CD1c-positive myeloid dendritic cell (primary cell): ENCODE results near the gene ZNF584.
"Not testable (repeated sequence)": the region's sequence is repeated elsewhere in the genome, so short reads cannot be mapped to it uniquely, and the experiment has no call there.

Experiments used
- DNase-seq: peaks from one replicate; pipeline ENCODE4 v3.0.0-alpha.2; 2016; ENCODE audit errors: extremely low spot score

Gene ZNF584

DNA sequence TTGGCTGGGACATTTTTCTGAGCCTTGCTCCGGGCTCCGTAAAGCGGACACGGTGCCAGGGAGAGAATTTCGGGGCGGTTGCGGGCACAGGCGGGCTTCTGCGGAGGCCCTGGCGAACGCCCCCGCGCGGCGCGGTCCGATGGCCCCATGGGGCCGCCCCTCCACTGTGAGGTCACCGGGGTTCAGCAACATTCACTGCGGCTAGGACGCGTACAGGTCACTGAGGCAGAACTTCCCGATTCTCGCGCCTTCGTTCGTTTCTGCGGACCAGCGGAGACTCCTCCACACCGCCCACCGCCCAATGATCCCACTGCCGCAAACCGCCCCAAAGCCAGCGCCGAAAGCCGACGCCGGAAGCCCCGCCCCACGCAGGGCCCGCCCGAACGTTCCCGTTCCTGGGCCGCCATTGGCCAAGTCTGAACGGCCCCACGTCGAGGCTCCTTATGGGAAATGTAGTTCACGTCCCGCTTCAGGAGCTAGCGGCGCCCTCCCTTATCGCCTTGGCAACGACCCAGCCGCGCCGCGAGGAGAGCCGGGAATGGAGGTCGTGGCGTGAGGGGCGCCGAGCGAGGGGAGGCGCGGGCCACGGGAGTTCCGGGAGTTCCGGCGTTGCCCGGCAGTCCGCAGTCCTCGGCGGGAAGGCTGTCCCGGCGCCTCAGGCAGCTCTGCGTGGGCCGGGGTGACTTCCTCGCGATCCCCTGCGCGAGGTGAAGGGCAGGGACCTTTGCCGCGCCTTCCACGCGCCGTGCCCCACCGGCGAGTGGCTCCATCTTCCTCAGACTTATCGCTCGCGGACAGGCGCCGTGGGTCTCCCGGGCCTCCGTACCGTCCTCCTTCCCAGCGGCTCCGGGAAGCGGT, at the start of gene ZNF584:
Gene ZNF584 (plus strand): TSS at position 498 of the 858 bp plus-strand sequence. CDS start 499 bp downstream, outside the sequence.
- DNase-seq, result peak; percentile 98

DNA sequence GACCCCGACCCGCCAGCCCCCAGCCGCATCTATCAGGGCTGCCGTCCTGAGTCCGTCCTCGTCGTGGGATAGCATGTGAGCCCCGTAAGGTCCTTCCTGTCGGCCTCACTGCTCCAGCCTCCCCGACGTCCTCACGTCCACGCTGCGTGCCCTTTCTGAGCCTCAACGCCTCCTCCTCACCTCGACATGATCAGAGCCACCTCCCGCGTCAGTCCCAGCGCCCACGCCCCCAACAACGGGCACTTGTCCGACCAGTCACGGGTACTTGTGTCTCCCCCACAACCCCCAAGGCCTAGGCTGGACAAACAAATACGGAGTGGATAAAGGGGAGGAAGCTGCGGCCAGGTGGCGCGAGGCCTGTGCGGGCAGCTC, 46.6 kb upstream of the ZNF584 start:
- DNase-seq, result peak; percentile 68

DNA sequence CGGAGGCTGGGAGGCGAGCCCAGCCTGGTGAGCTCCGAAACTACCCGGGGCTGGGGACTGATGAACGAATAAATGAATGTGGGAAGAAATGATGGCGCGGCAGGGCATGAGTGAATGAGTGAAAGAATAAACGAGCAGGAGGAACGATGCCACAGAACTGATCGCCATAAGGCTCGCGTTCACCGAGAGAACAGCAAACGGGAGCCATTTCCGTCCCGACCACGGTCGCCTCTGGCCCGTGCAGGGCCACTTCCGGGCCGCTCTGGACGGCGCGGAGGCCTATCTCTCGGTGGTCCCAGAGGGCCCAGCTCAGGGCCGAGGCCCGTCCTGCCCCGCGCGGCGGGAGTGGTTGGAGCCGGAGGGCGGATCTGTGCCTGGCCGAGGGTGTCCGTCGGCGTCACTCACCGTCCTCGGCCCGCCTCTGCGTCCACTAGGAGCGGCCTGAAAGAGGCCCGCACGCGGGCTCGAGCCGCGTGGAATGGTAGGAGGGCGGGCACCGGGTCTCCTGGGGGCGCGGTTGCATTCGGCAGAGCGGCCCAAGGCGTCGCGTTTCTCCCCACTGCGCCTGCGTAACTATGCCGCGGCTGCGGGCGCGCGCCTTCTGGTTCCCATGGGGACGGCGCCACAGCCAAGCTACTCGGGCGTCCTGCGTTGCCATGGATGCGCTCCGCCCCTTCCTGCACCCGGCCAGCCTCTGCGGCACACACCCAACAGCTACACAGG, 46.0 kb upstream of the ZNF584 start, which contains the start of gene ZNF497:
Gene ZNF497 (minus strand): TSS at position 480 of the 723 bp plus-strand sequence. CDS start 5,116 bp downstream, outside the sequence.
- DNase-seq, result peak; percentile 98

DNA sequence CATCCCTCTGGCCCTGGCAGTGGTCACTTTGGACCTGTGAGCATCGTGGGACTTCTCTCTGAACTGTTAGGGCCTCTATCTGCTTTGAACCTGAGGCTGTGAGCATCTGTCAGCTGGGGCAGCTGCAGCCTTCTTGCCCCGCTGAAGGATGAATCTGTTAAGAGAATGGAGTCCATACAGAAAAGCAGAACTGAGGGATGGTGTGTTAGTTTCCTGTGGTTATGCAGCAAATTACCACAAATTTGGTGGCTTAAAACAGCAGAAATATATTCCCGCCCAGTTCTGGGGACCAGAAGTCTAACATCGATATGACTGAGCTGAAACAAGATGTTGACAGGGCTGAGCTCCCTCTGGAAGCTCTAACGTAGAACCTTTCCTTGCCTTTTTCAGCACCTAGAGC, 44.3 kb upstream of the ZNF584 start:
- peak; percentile 39 for DNase-seq

DNA sequence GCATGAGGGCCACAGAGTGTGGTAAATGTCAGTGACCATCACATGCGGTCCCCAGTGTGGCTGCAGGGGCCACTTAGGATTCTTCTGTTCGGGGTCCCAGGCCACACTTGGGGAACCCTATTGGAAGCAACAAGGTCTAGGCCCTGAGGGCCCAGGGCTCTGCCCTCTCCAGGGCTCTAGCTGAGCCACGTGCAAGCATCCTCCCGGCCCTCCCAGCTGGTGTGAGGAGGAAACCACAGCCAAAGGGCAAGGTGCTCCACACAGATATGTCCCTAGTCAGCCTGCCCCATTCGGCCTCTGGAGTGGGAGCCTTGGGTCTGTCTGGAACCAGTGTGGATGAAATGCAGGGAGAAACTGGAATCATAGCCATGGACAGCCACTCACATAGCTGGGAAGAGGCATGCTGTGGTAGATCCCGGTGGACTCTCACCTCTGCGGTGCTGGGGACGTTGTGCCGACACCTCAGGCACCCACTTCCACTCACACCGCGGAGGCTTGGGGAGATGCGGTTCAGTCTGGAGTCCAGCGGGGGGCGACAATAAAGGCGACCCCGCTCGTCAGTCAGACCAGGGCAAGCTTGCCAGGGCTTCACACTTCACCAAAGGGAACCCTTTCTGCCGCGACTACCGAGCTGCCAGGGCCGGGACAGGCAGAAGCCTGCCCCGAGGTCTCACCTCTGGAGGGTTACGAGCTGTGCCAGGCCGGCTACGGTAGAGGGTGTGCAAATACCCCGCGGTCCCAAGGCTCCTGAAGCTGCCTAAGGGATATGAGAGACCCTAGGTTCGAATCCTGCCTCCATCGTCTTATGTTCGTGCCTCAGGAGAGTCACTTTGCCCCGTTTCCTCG, 41.6 kb upstream of the ZNF584 start:
- DNase-seq, result no peak

DNA sequence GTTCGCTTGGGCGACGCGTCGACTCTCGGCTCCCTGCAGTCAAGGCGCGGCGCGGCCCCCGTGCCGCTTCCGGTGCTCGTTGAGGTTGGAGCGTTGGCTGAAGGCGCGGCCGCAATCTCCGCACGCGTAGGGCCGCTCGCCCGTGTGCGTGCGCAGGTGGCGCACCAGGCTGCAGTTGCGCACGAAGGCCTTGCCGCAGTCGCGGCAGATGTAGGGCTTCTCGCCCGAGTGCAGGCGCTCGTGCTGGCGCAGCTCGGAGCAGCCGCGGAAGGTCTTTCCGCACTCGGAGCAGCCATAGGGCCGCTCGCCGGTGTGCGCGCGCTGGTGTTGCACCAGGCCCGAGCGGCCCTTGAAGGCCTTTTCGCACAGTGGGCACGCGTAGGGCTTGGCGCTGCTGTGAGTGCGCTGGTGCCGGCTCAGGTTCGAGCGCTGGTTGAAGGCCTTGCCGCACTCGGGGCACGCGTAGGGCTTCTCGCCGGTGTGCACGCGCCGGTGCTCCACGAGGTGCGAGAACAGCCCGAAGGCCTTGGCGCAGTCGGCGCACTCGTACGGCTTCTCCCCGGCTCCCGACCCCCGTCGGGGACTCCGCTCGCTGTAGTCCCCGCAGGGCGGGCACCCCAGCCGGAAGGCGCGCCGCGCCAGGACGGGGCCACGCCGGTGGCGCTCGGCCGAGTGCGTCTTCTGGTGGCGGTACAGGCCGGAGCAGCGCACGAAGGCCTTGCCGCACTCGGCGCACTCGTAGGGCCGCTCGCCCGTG, 40.6 kb upstream of the ZNF584 start:
- DNase-seq, result no peak

DNA sequence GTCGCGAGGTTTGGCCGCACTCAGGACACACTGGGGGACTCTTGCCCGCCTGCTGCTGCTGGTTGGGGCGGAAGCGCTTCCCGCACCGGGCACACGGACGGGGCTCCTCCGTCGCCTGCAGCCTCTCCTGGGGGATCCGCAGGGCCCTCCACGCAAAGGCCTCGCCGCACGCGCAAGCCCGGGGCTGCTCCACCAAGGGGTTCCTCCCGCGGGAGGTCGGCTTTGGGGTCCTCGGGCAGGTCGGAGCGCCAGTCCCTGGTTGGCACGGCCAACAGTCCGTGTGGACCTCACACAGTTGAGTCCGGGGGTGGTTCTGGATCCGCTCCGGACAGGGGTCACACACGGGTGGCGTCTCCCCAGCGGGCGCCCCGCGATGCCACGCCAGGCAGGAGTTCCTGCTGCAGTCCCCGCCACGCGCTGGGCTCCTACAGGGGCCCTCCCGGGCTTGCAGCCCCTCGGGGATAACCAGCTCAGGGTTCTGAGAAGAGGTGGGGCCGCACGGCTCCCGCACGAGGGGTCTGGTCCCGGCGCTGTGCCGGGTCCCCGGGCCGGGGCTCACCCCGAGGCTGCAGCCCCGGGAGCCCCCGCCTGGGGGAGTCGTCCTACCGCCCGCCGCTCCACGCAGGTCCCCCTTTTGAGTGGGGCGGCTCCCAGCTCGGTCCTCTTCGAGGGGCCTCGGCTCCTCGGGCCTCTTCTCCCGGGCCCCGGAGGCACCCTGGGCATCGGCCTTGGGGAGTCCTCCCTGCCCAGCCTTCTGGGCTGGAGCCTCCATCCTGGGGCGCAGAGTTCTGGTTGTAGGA, 39.7 kb upstream of the ZNF584 start:
- DNase-seq, result no peak

DNA sequence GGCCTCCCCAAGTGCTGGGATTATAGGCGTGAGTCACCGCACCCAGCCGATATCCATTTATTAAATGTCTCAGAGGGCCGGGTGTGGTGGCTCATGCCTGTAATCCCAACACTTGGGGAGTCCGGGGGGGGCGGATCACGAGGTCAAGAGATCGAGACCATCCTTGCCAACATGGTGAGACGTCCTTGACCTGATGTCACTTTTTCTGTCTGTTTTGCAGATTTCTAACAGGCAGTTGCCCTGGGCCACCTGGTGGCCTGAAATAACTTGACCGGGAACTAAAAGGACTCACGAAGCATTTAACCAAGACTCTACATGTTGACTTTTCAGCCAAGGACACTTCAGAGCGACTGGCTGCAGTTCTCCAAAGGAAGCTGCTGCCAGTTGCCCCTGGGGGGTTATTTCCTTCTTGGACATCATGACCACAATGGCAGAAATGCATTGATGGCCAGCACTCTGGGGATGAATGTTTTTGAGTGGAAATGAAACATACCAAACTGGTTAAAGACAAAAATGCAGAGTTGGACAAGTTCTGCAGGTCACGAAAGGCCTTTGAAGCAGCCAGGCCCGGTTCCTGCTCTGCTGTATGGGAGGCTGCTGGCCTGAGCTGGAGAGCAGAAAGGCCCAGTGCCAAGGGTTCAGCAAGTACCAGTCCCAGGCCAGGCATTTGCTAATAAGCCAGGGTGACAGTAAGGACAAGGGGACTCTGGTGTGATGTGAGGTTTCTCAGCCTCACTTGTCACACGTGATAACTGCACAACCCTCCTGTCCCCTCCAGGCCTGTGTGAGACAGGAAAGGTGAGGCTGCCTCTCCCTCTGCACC, 35.9 kb upstream of the ZNF584 start:
- no peak for DNase-seq

DNA sequence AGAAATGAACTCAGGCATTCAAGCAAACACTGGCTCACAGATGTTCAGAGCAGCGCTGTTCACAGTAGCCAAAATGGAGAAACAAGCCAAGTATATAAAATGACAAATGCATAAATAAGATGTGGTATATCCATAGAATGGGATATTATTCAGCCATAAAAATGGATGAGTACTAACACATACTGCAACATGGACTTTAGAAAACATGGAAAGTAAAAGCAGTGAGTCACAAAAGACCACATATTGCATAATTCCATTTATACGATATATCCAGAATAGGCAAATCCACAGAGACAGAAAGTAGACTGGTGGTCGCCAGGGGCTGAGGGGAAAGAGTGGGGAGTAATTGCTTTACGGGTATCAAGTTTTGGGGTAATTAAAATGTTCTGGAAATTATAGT, 34.2 kb upstream of the ZNF584 start:
- DNase-seq, result no peak

DNA sequence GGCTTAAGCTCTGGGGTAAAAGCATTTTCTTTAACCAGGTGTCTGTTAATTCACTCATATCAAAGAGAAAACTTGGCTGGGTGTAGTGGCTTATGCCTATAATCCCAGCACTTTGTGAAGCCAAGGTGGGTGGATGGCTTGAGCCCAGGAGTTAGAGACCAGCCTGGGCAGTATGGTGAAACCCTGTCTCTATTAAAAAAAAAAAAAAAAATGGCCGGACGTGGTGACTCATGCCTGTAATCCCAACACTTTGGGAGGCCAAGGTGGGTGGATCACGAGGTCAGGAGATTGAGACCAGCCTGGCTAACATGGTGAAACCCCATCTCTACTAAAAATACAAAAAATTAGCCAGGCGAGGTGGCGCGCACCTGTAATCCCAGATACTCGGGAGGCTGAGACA, 31.7 kb upstream of the ZNF584 start:
- DNase-seq, result not testable (repeated sequence)

DNA sequence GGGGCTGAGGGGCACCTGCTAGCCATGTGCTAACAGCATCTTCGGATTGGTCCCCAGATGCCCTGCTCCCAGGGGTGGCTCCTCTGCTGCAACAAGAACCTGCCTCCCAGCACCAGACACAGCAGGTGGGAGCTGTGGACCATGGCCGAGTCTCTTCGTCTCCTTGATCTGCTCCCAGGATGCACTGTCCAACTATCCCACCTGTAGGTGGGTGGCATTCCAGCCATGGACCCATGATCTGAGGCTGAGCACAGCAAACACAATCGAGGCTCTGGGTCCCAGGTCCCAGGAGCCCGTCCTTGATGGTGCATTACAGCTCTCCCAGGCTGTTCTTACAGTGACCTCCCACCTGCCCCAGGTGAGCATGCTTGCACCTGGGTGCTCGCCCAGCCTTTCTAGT, 29.2 kb upstream of the ZNF584 start:
- DNase-seq, result no peak

DNA sequence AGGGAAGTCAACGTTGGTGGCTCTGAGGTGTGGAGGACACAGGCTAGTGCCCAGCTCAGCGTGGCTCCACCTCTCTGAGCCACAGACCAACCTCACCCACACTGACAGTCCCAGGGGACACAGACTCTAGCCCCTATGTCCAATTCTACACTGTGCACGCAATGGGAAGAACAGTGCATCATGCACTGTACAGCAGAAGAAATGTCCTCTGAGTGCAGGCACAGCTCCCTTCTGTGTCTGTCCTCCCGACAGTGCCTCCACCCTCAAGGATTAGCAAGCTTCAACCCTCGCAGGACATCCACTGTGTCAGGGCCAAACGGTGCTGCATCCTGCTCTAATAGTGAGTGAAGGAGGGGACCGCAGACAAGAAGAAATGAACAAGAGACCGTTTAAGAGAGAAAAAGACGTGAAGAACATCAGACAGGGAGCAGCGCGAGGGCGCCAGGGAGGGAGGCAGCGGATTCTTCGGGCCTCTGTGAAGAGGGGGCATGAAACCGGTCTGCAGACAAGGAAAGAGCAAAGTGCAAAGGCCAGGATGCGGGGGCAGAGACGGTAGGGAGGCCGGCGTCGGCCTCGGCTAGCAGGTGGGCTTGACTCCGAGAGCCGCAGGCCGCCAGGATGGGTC, 28.3 kb upstream of the ZNF584 start:
- DNase-seq, result no peak

DNA sequence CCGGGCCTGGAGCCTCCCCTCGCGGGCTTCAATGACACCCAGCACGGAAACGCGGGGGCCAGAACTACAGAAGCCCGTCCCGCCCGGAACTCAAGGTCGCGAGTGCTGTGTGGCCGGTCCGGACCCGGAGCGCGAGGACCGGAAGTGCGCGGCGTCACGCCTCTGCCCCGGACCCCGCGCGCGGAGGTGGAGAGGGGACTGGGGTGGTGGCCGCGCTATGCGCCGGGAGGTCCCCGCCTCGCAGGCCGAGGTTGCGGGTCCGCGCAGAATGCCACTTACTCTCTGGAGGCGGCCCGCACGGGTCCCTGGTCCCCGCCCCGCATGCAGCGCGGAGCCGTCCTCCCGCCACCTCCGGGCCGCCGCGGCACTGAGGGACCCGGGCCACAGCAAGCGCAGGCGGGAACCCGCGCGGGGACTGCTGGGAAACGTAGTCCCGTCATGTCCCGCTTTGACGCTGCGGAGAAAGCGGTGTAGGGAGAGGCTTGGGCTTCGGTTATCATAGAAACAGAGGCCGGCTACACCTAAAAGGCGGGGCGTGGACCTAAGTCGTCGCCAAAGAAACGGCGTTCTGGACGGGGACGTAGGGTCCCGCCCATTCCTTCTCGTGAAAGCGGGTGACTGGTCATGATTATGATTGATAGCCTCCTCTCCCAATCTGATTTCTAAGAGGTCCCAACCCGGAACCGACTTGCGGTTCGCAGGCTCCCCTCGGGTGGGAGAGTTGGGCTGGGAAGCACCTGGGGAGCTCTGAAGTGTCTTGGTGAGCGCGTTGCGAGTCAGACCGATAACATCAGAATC, 27.6 kb upstream of the ZNF584 start, which contains the start of gene ZNF837:
Gene ZNF837 (minus strand): TSS at position 369 of the 798 bp plus-strand sequence. CDS start 11,698 bp downstream, outside the sequence.
- DNase-seq, result peak; percentile 100

DNA sequence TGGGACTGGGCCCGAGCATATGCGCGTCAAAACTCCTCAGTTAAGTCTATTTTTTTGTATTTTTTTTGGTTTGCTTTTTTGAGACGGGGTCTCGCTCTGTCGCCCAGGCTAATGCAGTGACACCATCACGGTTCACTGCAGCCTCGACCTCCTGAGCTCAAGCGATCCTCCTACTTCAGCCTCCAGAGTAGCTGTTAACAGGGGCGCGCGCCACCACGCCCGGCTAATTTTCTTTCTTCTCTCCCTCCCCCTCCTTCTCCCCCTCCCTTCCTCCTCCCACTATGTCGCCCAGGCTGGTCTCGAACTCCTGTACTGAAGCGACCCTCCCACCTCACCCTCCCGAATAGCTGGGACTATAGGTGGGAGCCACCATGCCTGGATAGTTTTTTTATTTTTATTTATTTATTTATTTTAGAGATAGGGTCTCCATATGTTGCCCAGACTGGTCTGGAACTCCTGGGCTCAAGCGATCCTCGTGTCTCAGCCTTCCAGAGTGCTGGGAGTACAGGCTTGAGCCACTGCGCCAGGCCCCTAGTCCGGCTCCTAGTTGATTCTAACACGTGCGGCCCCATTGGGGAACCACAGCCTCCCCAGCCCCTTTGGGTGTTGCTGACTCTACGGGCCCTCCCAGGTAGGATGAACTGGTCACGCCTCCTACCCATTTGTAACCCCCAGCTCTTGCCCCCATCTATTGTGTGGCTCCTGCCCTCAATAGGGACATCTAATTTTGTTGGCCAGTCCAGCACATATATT, 26.8 kb upstream of the ZNF584 start:
- DNase-seq, result no peak

DNA sequence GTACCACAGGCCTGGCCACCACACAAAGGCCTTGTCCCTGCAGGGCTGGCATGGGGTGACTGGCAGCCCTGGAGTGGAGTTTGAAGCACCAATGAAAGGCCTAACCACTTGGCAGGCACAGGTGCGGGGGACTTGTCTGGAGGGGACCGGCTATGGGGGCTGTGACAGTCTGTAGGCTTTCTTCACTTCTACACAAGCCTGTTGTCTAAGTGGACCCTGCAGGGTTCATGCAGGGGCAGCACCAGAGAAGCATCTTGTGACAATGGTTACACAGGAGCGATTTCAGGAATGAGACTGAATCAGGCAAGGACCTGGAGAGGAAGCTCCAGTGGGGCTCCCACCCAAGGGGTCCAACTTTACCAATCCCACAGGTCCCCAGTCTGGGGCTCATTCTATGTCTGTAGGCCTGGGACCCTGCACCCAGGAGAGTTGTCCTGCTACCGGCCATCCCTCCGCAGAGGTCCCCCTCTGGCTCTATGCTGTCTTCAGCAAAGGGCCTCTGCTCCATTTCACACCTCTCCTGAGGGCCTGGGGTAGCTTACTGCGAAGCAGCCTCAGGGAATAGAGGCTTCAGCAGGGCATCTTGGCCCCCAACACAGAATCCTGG, 25.3 kb upstream of the ZNF584 start:
- DNase-seq, result no peak

DNA sequence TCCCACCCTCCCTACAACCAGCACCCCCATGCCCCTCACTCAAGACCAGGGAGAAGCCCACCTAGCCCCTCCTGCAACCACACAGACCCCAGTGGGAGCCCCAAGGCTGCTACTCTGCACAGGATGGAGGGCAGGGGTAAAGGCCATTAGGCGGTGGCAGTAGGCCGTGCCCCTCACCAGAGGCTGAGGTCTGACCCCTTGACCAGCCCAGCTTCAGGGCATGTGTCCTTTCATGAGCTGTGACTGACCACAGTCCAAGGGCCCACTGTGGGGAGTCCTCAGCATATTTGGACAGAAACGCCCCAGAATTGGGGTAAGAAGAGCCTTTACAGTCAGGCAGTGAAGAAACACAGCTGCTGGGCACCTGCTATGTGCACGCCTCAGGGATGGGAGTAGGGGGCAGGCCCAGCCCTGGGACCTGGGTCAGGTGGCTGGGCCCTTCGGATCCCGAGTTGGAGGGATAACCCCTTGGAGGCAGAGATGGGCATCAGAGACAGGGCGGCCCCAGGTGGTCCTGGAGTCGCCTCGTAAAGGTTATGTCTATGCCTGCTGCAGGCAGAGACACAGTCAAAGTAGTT, 23.0 kb upstream of the ZNF584 start:
- DNase-seq, result no peak
